GDM1 (cell line): ENCODE data around the gene ERGIC1.
"Not testable (repeated sequence)": the region's sequence is repeated elsewhere in the genome, so short reads cannot be mapped to it uniquely, and the experiment has no call there.

Experiments
- DNase-seq: peaks from one replicate; lab custom pipeline; 2025; lab: John Stamatoyannopoulos, UW

ERGIC1 gene

DNA sequence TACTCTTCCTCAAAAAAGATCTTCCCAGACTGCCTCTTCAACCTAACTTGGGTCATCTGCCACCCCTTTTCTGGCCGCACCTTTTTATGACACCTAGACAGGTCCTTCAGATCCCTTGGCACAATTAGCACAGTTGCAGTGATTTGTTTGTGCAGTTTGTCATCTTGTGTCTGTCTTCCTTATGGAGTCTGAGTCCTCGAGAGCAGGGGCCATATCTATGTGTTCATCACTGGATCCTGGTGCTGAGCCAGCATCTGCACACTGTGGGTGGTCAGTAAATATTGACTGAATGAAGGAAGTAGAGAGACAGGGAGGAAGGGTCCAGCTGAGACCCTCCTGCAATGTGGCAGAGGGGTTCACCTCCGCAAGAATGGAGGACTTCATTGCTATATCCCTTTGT, 14.4 kb downstream of the ERGIC1 start:
- DNase-seq, result no peak

DNA sequence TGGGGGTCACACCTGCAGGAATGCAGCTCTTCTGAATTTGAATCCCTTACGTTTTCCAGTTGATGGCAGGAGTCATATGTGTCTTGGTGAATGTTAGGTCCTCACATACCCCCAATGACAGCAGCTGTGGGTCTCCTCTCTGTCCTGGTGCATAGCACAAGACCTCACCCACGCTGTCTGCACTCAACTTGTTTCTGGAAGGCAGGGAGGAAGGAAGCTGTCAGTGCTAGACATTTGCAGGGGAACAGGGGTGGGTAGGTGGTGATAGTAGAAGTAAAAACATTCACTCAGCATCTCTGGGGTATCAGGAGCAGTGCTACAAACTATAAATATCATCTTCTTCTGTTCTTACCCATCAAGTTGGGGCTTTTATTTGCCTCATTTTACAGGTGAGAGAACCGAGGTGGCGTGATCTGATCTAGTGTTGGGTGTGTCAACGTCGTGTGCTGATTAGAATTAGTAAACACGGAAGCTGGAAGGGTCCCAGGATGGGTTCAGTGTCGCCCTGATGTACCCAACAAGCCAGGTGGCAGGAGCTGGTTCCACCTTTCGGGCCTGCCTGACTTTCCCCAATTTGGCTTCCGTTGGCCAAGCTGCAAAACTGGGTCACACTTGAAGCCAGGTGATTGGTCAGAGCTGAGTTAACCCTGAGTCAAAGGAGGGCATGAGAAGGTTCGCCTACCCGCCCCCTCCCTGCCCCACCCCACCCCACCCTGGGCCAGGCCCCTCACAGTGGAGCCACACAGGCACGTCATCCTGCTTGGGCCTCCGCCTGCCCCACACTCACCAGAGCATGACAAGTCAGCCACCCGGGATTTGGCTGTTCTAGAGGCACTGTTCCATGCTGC, 15.8 kb downstream of the ERGIC1 start:
- DNase-seq, result peak; percentile 8

DNA sequence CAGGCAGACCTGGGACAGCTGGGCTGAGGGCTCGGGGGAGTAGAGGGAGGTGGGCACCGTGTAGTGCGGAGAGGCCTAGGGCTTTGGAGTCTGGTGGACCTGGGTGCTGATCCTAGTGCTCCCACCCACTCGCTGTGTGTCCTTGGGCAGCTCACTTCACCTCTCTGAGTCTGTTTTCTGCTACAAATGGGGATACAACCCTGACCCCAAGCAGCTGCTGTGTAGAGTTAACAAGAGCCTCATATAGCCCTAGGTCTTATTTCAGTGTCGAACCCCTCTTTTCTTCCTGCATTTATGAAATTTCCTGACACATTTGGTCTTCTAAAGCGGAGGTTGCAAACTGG, 16.4 kb downstream of the ERGIC1 start:
- no peak for DNase-seq

DNA sequence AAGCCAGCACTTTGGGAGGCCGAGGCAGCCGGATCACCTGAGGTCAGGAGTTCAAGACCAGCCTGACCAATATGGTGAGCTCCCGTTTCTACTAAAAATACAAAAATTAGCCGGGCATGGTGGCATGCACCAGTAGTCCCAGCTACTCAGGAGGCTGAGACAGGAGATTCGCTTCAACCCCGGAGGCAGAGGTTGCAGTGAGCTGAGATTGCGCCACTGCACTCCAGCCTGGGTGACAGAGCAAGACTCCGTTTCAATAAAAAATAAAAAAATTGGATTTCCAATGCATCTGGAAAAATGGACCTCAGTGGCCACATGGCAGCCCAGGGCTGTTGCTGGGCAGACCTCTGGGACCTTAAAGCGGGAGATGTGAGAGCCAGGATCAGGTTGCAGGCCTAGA, 17.2 kb downstream of the ERGIC1 start:
- DNase-seq, result not testable (repeated sequence)

DNA sequence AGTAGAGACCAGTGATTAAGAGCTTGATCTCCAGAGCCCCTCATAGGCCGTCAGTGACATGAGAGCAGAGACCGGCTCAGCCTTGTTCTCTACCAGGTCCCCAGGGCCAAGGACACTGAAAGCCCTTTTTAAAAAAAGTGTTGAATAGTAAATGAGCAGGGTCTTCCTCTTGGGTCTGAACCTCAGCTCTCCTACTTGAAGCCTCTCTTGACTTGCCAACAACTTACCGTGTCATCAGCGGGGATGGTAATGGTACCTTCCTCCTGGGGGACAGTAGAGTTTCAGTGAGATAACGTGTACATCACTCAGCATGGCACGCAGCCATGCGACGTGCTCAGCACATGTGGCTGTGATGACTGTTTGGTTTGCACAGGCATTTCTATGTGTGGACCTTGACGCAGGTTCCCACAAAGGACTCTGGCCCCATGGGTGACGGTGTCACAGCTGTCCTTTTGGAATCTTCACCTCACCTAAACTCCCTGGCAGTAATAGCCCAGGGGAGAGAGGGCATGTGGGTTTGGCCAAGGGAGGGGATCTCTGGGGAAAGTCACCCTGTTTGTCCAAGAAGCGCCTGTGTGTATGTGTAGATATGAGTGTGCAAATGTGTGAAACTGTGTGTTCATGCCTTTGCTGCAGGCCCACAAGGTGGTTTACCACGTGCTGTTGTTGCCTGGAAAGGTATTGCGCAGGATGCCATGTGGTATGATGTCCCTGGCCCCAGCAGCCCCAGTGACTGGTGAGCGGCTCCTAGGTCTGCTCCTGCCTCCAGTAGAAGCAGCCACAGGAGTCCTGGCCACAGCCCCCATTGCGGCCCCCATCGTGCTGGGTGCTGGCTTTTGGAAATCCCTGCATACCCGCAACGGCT, 18.7 kb downstream of the ERGIC1 start:
- DNase-seq, result no peak

DNA sequence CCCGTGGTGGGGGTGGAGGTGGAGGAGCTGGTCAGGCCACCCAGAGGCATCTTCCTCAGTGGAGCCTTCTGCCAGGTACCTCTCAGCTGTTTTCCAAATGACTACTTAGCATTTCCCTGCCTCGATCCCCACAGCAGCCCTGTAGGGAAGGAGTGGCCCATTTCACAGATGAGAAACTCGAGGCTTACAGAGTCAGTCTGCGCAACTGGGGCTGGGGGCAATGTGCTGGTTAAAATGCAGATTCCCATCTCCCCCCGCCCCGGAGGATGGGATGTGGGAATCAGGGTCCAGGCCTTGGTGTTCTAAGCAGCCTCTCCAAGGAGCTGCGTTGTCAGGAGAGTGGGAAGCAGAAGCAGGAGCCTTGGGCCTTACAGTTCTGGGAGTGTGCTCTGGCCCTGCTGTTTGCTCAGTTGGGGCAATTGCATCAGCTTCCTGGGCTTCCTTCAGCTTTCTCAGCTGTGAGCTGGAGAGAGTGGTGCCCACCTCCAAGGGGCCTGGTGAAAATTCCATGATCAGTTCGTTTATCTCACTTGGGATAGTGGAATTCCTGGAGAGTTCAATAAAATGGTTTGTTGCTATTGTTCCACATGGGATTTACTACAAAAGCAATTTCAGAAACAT, 19.4 kb downstream of the ERGIC1 start:
- no peak for DNase-seq

DNA sequence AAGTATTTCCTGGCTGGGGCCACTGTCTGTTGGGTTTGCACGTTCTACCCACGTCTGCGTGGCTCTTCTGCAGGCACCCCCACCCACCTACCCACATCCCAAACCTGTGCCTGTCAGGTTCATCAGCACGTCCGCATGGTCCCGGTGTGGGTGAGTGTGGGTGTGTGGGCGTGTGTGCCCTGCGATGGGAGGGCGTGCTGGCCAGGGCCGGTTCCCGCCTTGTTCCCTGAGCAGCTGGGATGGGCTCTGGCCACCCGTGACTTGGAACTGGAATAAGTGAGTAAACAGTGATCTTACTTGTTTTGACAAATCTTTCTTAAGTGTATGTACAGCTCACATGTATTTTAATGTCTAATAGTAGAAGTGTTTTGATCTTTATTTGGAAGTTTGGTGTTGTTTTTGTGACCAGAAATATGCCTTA, 20.4 kb downstream of the ERGIC1 start:
- no peak for DNase-seq

DNA sequence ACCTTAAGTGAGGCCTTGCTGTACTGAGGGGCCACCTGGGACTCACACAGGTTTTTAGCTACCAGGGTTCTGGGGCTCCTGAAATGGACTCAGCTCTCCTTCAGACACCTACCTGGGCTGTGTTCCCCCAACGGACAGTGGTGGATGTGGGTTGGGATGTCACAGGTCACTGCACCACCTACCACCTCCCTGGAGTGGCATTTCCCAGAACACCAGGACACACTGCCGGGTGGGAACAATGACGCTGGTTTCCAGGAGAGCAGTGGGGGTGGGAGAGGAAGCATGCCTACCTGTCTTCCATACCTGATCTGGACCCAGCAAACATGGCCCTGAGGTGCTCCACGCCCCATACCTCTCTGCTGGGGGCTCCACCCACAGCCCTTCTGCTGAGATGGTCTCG, 20.9 kb downstream of the ERGIC1 start:
- DNase-seq, result no peak

DNA sequence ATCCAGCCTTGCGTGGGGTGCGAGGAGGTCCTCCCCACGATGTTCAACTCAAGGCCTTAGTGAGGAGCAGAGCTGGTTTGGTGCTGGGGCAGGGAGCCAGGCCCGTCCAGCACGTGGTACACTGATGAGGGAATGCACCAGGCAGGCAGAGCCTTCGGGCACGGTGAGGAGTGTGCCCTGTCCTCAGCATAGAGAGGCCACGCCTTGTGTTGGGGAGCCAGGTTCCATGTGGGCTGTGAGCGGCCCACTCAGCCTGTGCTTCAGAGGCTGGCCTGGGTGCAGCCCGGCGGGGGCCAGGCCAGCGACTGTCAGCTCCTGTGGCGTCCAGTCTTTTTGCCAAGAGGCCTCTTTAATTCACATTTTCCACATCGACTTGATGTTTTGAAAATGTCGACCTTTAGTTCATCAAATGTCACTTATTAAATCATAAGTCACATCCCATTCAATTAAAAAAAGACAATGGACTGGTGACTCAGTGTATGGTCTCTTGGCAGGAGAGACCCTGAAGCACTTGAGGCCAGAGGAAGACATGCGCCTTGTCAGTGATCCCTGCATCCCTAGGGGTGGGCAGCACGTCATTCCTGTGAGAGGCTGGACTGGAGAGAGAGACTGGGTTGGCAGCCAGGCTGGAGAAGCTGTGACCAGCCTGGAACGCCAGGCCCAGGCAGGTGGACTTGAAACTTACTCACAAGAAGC, 21.7 kb downstream of the ERGIC1 start:
- no peak for DNase-seq

DNA sequence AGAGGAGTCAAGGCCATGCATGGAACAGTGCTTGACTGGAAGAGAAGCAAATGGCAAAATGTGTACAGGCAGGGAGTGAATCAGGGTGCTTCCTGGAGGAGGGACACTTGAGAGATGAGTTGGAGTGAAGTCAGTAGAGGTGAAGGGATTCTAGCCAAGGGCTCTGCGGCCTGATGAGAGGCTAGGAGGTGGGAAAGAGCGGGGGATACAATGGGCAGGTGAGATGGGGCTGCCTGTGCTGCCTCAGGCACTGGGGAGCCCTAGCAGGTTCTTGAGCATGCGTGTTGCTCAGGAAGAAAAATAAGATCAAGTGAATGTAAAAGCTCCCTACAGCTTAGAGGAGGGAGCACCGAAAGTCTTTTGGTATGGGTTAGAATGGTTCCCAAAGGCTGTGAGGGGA, 22.3 kb downstream of the ERGIC1 start:
- DNase-seq, result no peak

DNA sequence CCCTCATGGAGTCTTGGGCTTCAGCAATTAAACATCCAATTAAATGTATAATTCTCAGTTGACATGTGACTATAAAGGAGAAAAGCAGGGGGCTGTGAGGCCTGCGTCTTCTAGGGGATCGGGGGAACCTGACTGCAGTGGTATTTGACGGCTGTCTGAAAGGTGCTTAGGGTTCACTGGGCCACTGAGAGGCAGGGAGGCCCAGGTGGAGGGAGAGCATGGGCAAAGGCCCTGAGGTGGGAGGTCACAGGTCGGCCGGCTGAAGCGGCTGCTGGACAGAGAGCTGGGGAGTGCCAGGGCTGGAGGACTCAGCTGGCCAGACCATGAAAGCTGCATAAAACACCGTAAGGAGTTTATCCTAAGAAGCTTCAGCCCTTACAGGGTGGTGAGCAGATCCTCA, 23.9 kb downstream of the ERGIC1 start:
- no peak for DNase-seq

DNA sequence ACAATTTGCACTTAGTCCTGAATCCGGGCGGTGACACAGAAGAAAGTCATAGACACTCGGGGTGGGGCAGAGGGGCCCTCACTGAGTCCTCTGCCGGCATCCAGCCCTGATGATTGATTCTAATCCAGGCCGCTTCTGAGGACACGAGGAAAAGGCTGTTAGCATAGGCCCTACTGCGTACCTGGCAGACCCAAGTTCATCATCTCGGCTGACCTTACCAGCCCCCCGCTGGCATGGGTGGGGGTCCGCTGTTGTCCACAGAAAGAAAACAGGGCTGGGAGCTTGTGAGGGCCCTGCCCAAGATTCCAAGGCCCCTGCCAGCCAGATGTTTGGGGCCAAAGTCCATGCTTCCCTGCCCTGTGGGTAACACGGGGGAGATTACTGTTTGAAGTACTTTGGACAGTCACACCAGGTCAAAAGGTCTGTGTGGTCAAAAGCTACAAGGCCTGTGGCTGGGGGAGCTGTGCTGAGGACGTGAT, 24.5 kb downstream of the ERGIC1 start:
- no peak for DNase-seq

DNA sequence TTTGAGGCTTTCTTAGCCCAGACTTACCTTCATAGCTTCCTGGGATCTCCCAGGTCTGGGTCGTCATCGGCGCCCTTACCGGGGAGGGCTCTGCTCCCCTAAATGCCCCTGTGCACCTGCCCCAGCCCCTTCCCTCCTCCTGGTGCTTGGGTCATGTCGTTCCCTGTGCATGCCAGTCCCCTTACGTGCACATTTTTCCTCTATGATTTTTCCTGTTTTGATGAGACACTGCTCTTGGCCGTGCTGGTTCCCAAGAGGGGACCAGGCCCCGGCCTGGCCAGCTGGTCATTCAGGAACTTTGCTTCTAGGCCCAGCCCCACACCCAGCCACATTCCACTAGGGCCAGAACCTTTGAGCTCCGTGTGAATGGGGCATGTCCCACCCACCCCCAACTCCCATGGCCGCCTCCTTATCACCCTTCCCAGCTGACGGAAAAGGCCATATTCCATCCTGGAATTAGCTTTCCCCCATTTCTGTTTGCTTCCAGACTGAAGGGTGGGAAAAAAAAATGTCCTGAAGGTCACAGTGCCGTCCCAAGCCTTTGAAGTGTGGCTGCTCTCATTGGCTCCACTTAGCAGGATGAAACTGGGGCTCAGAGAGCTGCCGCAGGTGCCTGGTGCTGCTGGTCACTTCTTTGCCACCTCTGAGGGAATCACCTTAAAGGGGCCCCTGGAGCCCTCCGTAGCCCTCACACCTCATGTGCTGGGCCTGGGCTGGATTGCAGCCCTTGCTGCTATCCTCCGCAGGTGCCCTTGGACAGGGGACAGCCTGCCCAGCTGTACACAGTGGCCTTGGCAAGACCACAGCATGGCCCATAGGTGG, 25.1 kb downstream of the ERGIC1 start:
- no peak for DNase-seq

DNA sequence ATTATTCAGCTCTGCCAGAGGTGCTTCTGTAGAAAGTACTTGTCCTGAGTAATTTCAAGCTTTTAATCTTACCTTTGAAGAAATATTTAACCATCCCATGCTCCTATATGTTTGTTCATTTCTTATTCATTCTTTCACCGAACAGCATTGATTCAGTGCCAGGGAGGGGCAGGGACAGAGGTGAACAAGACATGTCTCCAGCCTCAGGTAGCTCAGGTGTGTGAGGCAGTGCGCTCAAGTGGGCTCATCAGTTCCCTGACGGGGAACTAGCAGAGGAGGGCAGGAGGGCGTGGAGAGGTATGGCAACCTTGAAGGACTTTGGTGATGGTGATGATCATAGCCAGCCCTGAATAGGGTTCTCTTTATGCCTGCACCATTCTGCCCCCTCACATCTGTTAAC, 25.9 kb downstream of the ERGIC1 start:
- no peak for DNase-seq

DNA sequence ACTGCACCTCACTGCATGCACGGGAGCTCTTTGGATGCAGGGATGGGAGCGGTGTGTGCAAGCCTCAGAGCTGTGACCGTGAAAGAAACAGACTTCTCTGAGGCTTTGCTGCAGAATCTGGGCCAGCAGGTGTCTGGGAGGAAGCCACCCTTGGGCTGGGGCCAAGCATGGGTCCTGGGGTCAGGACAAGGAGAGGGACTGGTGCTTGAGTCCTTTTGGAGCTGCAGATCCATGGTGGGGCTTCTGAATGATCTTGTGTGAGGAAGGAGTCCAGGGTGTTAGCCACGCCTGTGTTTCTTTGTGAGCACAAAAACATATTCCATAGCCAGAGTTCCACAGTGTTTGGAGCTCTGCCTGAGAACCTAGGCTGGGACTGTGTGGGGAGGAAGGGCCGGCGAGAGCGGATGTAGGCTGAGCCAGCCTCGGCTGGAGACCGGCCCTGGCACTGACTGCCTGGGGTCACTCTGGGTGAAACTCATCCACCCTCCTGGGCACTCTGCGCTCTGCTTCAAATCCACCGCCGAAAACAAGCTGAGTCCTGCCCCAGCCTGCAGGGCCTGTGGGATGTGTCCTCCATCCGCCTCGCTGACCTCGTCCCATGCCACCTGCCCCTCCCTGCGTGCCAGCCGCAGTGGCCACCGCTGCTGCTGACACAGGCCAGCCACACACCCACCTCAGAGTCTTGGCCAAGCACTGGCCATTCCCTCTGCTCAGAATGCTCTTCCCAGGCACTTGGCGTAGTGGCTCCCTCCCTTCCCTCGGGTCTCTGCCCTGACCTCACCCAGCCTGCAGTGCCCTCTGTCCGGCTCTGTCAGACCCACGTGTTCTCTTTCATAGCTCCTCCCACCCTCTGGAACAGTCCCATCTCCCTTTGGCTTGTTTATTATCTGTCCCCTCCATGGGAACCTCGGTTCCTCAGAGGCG, 26.7 kb downstream of the ERGIC1 start:
- DNase-seq, result no peak

DNA sequence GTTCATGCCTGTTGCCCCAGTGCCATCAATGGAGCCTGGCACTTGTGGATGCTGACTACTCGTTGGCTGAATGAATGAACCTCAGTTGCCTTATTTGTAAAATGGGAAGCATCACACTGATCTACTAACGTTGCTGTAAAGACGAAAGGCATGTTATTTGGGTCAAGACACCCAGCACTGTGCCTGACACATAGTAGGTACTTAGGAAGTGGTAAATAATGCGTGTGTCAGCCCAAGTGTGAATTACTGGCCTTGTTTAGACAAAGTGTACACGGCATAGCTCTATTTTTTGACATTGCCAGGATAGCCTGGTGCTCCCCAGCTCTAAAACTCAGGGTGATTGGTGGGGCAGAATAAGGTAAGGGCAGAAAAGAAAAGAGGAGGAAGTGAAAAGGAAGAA, 27.4 kb downstream of the ERGIC1 start:
- no peak for DNase-seq

DNA sequence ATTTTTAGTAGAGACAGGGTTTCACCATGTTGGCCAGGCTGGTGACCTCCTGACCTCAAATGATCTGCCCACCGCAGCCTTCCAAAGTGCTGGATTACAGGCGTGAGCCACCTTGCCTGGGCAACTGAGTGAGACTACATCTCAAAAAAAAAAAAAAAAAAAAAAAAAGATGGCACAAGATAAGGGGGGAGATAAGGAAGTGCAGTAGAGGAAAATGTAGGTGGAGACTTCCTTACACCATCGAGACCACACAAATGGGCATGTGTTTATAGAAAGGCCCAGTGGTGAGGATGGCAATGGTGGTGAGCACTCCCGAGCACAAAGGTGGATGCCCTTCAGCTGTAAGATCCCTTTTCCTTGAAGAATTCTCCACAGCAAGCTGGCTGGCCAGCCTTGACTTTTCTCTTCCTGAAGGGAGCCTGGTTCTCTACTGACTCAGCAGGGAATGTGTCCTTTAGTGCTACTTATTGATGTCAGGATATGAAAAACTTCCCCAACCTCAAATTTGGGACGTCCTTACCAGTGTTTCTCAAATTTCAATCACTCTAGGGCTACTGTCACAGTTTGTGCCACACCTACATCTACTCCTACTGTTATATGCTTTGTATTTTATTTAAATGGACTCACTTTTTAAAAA, 28.2 kb downstream of the ERGIC1 start:
- no peak for DNase-seq

DNA sequence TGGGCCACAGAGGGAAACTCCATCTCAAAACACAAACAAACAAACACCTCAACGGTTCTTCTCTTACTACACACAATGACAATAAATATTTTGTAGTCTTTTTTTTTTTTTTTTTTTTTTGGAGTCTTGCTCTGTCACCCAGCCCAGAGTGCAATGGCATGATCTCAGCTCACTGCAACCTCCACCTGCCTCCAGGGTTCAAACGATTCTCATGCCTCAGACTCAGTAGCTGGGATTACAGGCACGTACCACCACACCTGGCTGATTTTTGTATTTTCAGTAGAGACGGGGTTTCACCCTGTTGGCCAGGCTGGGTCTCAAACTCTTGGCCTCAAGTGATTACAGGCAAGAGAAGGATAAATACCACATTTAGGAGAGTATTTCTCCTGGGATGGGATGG, 30.1 kb downstream of the ERGIC1 start:
- not testable (repeated sequence) for DNase-seq

DNA sequence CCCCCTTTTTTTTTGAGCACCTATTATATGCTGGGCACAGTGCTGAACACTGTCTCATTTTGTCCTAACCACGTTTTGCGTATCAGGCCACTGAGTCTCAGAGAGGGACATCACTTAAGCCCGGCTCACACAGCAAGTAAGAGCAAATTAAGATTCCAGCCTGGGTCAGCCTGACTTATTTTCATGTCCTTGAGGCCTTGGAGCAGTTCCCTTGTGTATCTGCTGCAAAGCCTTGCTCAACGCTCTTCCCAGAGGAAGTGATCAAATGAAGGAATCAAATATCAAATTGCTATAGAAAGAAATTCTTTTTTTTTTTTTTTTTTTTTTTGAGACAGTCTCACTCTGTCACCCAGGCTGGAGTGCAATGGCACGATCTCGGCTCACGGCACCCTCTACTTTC, 30.7 kb downstream of the ERGIC1 start:
- DNase-seq, result no peak

DNA sequence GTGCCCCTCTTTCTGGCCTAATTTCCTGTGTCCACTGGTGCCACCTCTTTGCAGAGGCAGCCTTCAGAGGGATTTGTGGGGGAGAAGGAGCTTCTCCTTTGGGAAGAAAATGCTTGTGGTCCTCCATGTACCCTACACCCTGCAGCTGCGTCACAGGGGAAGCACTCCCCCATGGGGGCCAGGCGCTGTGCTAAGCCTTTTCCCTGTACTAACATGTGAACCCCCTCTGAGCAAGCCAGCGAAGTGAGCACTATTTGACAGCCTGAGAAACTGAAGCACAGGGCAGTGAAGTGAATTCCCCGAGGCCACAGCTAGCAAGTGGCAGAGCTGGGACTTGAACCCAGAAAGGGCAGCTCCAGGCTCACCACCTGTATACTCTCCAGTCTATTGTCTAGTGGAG, 32.3 kb downstream of the ERGIC1 start:
- no peak for DNase-seq
